GM18505 (cell line): ENCODE results near the gene CNTN4.

Experiments used
- ATAC-seq: cut with Tn5 transposase; IDR thresholded peaks from one replicate; pipeline ENCODE4 v1.9.1; 2021; ENCODE audit not compliant: unreplicated experiment
- POLR2A ChIP-seq: IDR thresholded peaks from 4 replicates; pipeline ENCODE4 v1.6.1; 2011; ENCODE audit warnings: borderline replicate concordance; ENCODE audit not compliant: insufficient read depth, insufficient read length; ENCODE audit errors: extremely low read depth

Gene CNTN4

GRCh38 chr3:2870724-2871333 is 772.2 kb downstream of the CNTN4 start:
- TF ChIP-seq POLR2A = no peak
- no peak for ATAC-seq

DNA sequence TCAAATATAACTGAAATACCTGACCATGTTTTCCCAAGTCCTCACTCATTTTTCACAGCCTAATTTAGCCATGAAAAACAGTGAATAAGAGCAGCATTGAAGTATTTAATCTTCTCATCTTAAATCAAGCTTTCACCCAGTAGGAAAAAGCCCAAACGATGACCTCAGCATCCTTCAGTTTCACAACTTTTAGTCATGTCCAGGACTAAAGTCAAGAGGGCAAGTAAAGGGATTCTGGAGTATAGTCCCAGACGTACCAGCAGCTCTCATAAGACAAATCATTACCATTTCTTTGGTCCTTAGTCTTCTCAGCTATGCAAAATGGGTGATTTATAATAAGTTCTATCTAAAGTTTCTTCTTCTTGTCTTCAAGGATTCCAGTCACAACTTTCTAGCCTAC is 774.2 kb downstream of the CNTN4 start:
- TF ChIP-seq POLR2A = no peak
- no peak for ATAC-seq

- no peak for TF ChIP-seq POLR2A
- no peak for ATAC-seq
Observed at GRCh38 chr3:2873986-2874385, 775.3 kb downstream of the CNTN4 start.

DNA sequence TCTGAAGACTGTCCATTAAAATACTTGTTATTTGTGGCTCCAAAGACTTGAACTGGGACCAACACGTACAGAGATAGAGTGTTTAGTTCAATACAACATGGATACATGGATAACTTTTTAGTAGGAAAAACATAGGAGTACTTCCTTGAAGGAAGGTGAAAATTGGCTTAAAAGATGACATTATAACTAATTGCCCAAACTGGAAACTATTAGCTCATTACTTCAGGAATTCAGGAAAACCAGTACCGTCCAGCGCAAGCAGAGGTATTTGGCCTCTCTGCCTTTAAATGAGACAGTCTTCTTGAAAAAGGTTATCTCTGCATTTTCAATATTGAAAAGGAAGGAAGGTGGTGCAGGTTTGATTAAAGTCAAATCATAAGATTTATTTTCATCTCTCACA is 777.0 kb downstream of the CNTN4 start:
- ATAC-seq = no peak
- TF ChIP-seq POLR2A = no peak

GRCh38 chr3:2876362-2876761 is 777.7 kb downstream of the CNTN4 start:
- ATAC-seq = no peak
- TF ChIP-seq POLR2A = no peak

- TF ChIP-seq POLR2A = no peak
- ATAC-seq = no peak
Observed at GRCh38 chr3:2879023-2879422, 780.4 kb downstream of the CNTN4 start.

- TF ChIP-seq POLR2A = no peak
- ATAC-seq = no peak
Observed at GRCh38 chr3:2879587-2879986, 780.9 kb downstream of the CNTN4 start.

- ATAC-seq = no peak
- no peak for TF ChIP-seq POLR2A
Observed at GRCh38 chr3:2880218-2880756, 781.6 kb downstream of the CNTN4 start.

GRCh38 chr3:2883283-2883682 is 784.6 kb downstream of the CNTN4 start:
- TF ChIP-seq POLR2A = no peak
- ATAC-seq = no peak

DNA sequence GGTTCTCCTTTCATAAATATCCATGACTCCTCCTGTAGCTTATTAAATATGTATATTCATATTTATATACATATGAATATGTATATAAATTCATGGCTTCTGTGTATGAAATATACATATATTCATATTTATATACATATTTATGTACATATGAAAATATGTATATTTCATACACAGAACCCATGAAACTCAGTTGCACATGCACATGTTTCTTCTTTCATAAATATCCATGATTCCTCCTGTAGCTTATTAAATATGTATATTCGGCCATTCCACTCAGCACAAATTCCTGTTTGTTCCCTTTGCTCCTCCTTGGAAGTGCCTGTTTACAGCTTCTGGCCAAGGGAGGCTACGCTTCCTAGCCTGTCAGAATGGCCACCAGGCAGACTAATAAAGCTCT is 789.9 kb downstream of the CNTN4 start:
- ATAC-seq = no peak
- no peak for TF ChIP-seq POLR2A

DNA sequence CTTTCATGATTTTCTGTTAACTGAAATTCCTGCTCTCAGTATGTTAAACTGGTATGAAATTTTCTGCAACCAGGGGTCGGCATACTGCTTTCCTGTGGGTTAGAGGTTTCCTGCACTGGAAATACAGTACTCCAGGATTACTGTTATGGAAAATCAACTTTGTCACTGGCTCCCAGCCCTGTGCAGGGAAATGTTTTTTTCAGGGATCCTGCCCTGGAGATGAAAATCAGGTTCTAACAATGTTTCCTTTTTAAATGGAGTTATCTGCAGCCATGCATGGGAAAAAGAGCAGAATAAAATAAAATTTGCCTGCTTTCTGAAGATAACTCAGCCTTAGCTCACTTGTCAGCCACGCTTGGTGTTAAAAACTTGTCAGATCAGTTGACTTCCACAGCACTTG is 791.1 kb downstream of the CNTN4 start:
- TF ChIP-seq POLR2A = no peak
- no peak for ATAC-seq

GRCh38 chr3:2896308-2896939 is 797.8 kb downstream of the CNTN4 start:
- no peak for TF ChIP-seq POLR2A
- ATAC-seq = no peak

- ATAC-seq = no peak
- no peak for TF ChIP-seq POLR2A
Observed at GRCh38 chr3:2897821-2898220, 799.2 kb downstream of the CNTN4 start.

GRCh38 chr3:2898591-2899353 is 800.1 kb downstream of the CNTN4 start:
- no peak for TF ChIP-seq POLR2A
- no peak for ATAC-seq
